ENCODE data around the gene PLAC8L1. TPM values are rescaled to one million over a fixed set of nuclear protein-coding genes. Genes with fewer than 3 reads are reported as not detected.

Gene PLAC8L1
- total RNA-seq, 1 experiment from 2014 or later, result 2.7 TPM

DNA sequence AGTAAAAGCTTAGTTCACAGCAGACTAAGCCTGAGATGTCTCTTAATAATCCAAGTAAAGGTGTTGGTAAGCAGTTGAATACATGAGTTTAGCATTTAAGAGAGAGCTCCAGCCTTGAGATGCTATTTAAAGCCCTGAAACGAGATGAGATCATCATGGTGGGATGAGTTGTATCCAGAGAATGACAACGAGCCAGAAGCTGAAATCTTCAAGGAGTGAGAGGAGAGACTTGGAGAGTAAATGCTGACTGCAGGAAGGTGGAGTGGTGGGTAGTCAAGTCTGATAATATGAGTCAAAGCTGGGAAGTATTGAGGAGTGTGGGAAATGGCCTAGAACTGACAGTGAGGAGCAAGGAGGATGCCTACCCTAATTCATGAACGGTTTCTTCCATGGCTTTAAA, 53.7 kb downstream of the PLAC8L1 start:
- BruUV-seq (replicated peaks), result no TSS peak
- Histone ChIP-seq H3K27ac (ENCODE audit: low read depth, low read length, poor library complexity, severe bottlenecking) (no peak overlapping the region), H3K36me3 (ENCODE audit: insufficient read depth, low read length, poor library complexity, severe bottlenecking) (no peaks in the 10 kb centered on the region), H3K9me3 (ENCODE audit: low read depth, low read length, poor library complexity, severe bottlenecking) (no peaks in the 10 kb centered on the region), H3K4me1 (ENCODE audit: insufficient read depth, low read length, poor library complexity, severe bottlenecking) (peaks cover 33% of the 10 kb centered on the region), H3K4me3 (ENCODE audit: low read depth, low read length, poor library complexity, severe bottlenecking) (no peak overlapping the region), H3K27me3 (replicated peaks; ENCODE audit: insufficient read depth, low read depth, low read length, poor library complexity) (no peaks in the 10 kb centered on the region)
- POLR2A ChIA-PET (ENCODE audit: low non-redundant PET), result no interaction called here
- no peak for TF ChIP-seq EZH2 (IDR thresholded peaks at IDR 0.05; ENCODE audit: borderline replicate concordance, low read depth, low read length, poor library complexity, severe bottlenecking)
- TF ChIP-seq, protein P1, sequence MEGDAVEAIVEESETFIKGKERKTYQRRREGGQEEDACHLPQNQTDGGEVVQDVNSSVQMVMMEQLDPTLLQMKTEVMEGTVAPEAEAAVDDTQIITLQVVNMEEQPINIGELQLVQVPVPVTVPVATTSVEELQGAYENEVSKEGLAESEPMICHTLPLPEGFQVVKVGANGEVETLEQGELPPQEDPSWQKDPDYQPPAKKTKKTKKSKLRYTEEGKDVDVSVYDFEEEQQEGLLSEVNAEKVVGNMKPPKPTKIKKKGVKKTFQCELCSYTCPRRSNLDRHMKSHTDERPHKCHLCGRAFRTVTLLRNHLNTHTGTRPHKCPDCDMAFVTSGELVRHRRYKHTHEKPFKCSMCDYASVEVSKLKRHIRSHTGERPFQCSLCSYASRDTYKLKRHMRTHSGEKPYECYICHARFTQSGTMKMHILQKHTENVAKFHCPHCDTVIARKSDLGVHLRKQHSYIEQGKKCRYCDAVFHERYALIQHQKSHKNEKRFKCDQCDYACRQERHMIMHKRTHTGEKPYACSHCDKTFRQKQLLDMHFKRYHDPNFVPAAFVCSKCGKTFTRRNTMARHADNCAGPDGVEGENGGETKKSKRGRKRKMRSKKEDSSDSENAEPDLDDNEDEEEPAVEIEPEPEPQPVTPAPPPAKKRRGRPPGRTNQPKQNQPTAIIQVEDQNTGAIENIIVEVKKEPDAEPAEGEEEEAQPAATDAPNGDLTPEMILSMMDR (conservative IDR thresholded peaks at IDR 0.05; ENCODE audit: low read depth, low read length), result no peak
- intact Hi-C loops (cut with micrococcal nuclease; ENCODE audit: unreplicated experiment), result loop anchor here (5.0 kb wide), 1 partner anchor 814 kb away; no protein-coding TSS in a partner anchor
- CTCF ChIA-PET, result interaction anchor here (1.0 kb wide), 1 partner anchor 240 kb away, joined by 3 read pairs; no protein-coding TSS in a partner anchor
- no peak for DNase-seq (ENCODE audit: low spot score)

DNA sequence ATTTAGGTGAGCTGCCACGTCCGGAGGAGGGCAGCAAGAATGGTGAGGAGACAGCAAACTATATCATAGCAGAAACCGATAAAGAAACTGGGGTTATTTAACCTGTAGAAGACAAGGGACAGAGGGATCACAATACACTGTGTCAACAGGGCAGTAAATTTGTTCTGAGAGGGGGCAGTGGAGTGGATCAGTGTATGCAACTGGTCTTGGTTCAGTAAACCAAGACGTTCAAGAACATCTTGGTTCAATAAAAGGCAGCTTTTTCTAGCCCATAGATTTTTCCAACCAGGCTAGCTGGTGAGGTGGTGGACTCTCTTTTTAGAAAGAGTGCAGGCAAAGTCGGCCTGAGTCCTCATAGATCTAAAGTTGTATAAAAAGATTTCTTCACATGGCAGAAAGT, 55.3 kb downstream of the PLAC8L1 start:
- H3K4me3 ChIP-seq (ENCODE audit: low read depth, low read length, poor library complexity, severe bottlenecking), result no peak overlapping the region
- intact Hi-C loops (cut with micrococcal nuclease; ENCODE audit: unreplicated experiment), result loop anchor here (5.0 kb wide), 1 partner anchor 813 kb away; no protein-coding TSS in a partner anchor
- H3K36me3 ChIP-seq (ENCODE audit: insufficient read depth, low read length, poor library complexity, severe bottlenecking), result no peaks in the 10 kb centered on the region
- no peaks in the 10 kb centered on the region for H3K27me3 ChIP-seq (replicated peaks; ENCODE audit: insufficient read depth, low read depth, low read length, poor library complexity)
- POLR2A ChIA-PET (ENCODE audit: low non-redundant PET), result no interaction called here
- DNase-seq (ENCODE audit: low spot score), result no peak
- BruUV-seq (replicated peaks), result TSS peak; percentile 9
- peak overlapping the region; percentile 64 for H3K27ac ChIP-seq (ENCODE audit: low read depth, low read length, poor library complexity, severe bottlenecking)
- peaks cover 34% of the 10 kb centered on the region for H3K4me1 ChIP-seq (ENCODE audit: insufficient read depth, low read length, poor library complexity, severe bottlenecking)
- H3K9me3 ChIP-seq (ENCODE audit: low read depth, low read length, poor library complexity, severe bottlenecking), result no peaks in the 10 kb centered on the region
- TF ChIP-seq, protein P1 (conservative IDR thresholded peaks at IDR 0.05; ENCODE audit: low read depth, low read length), result no peak
- TF ChIP-seq EZH2 (IDR thresholded peaks at IDR 0.05; ENCODE audit: borderline replicate concordance, low read depth, low read length, poor library complexity, severe bottlenecking), result no peak
- CTCF ChIA-PET, result interaction anchor here (0.6 kb wide), 1 partner anchor 83 kb away, joined by 3 read pairs; no protein-coding TSS in a partner anchor

DNA sequence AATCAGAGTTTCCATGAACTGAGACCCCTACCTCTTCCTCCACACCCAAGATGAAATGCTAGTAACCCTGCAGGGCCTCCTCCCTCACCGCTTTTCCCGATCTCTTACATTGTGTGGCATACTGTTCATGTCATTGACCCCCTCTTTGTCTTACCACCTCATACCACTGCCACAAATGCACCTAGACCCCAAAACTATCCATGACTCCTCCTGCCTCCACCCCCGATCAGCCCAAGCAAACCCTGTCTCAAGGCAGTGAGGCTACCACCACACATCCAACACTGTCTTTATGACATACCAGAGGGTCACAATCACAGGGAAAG, 55.7 kb downstream of the PLAC8L1 start:
- no TSS peak for BruUV-seq (replicated peaks)
- no peak for DNase-seq (ENCODE audit: low spot score)
- TF ChIP-seq EZH2 (IDR thresholded peaks at IDR 0.05; ENCODE audit: borderline replicate concordance, low read depth, low read length, poor library complexity, severe bottlenecking), result no peak
- TF ChIP-seq, protein P1 (conservative IDR thresholded peaks at IDR 0.05; ENCODE audit: low read depth, low read length), result peak; percentile 17; the same call in 1 of the 2 replicates
- H3K4me1 ChIP-seq (ENCODE audit: insufficient read depth, low read length, poor library complexity, severe bottlenecking), result peaks cover 34% of the 10 kb centered on the region
- CTCF ChIA-PET, result no interaction called here
- no peak overlapping the region for H3K4me3 ChIP-seq (ENCODE audit: low read depth, low read length, poor library complexity, severe bottlenecking)
- POLR2A ChIA-PET (ENCODE audit: low non-redundant PET), result interaction anchor here (0.6 kb wide), 1 partner anchor 48 kb away, joined by 4 read pairs; no protein-coding TSS in a partner anchor
- no peaks in the 10 kb centered on the region for H3K27me3 ChIP-seq (replicated peaks; ENCODE audit: insufficient read depth, low read depth, low read length, poor library complexity)
- no peaks in the 10 kb centered on the region for H3K9me3 ChIP-seq (ENCODE audit: low read depth, low read length, poor library complexity, severe bottlenecking)
- intact Hi-C loops (cut with micrococcal nuclease; ENCODE audit: unreplicated experiment), result loop anchor here (1.0 to 5.0 kb wide), 5 partner anchors 47 to 1847 kb away; partner anchors contain the start of gene PRELID2
- peak overlapping the region; percentile 64 for H3K27ac ChIP-seq (ENCODE audit: low read depth, low read length, poor library complexity, severe bottlenecking)
- no peaks in the 10 kb centered on the region for H3K36me3 ChIP-seq (ENCODE audit: insufficient read depth, low read length, poor library complexity, severe bottlenecking)

Measured in A673 (cell line).